Fibroblast of skin of right biceps (primary cell): Measurements from ENCODE around the gene UCK2.

Experiments
- DNase-seq: peaks from one replicate; pipeline ENCODE4 v3.0.0-alpha.2; 2013

Gene UCK2

GRCh38 chr1:165903672-165904071, 76.3 kb downstream of the UCK2 start:
- peak; percentile 89 for DNase-seq

- no peak for DNase-seq
These were observed 77.5 kb downstream of the UCK2 start for GRCh38 chr1:165904948-165905347.

- no peak for DNase-seq
These were observed 78.4 kb downstream of the UCK2 start for GRCh38 chr1:165905853-165906252.

- peak; percentile 52 for DNase-seq
These were observed 79.9 kb downstream of the UCK2 start for GRCh38 chr1:165907256-165907857.

- no peak for DNase-seq
These were observed 83.5 kb downstream of the UCK2 start for GRCh38 chr1:165910764-165911421.

- no peak for DNase-seq
These were observed 84.3 kb downstream of the UCK2 start for GRCh38 chr1:165911609-165912281.

GRCh38 chr1:165912638-165913037, 85.2 kb downstream of the UCK2 start:
- DNase-seq: no peak

- peak; percentile 78 for DNase-seq
These were observed 86.9 kb downstream of the UCK2 start for GRCh38 chr1:165914136-165914798.

- no peak for DNase-seq
These were observed 88.1 kb downstream of the UCK2 start for GRCh38 chr1:165915480-165915879.

- no peak for DNase-seq
These were observed 88.5 kb downstream of the UCK2 start for GRCh38 chr1:165915932-165916348.

- no peak for DNase-seq
These were observed 89.8 kb downstream of the UCK2 start for GRCh38 chr1:165917166-165917565.

GRCh38 chr1:165924117-165924516, 96.7 kb downstream of the UCK2 start:
- DNase-seq: no peak

GRCh38 chr1:165925498-165926079, 98.2 kb downstream of the UCK2 start:
- DNase-seq: no peak

- no peak for DNase-seq
These were observed 99.8 kb downstream of the UCK2 start for GRCh38 chr1:165927169-165927568.

GRCh38 chr1:165928075-165928731, 100.8 kb downstream of the UCK2 start:
- DNase-seq: peak; percentile 66

- no peak for DNase-seq
These were observed 103.5 kb downstream of the UCK2 start for GRCh38 chr1:165930961-165931360.

- DNase-seq: no peak
These were observed 106.2 kb downstream of the UCK2 start for GRCh38 chr1:165933446-165934170.

- no peak for DNase-seq
These were observed 109.1 kb downstream of the UCK2 start for GRCh38 chr1:165936542-165936941.

GRCh38 chr1:165937829-165938228, 110.4 kb downstream of the UCK2 start:
- DNase-seq: no peak

GRCh38 chr1:165938844-165939243, 111.4 kb downstream of the UCK2 start:
- no peak for DNase-seq

- no peak for DNase-seq
These were observed 114.1 kb downstream of the UCK2 start for GRCh38 chr1:165941531-165941930.

- no peak for DNase-seq
These were observed 114.6 kb downstream of the UCK2 start for GRCh38 chr1:165942062-165942461.
